BLaER1 (cell line): ENCODE data around the gene FLYWCH2.

ENCODE experiments used
- H3K27ac ChIP-seq: shearing (Covaris generic); formaldehyde crosslinking; 2 replicates; pipeline ENCODE4 v1.8.1; 2022
- H3K27me3 ChIP-seq: shearing (Covaris generic); formaldehyde crosslinking; 2 replicates; pipeline ENCODE4 v1.8.1; 2022
- H3K36me3 ChIP-seq: shearing (Covaris generic); formaldehyde crosslinking; 2 replicates; pipeline ENCODE4 v1.8.1; 2022
- H3K4me1 ChIP-seq: shearing (Covaris generic); formaldehyde crosslinking; 2 replicates; pipeline ENCODE4 v1.8.1; 2022
- H3K4me2 ChIP-seq: shearing (Covaris generic); formaldehyde crosslinking; 2 replicates; pipeline ENCODE4 v1.8.1; 2022
- H3K4me3 ChIP-seq: shearing (Covaris generic); formaldehyde crosslinking; 2 replicates; pipeline ENCODE4 v1.8.1; 2022
- H3K9ac ChIP-seq: shearing (Covaris generic); formaldehyde crosslinking; 2 replicates; pipeline ENCODE4 v1.8.1; 2022
- H3K9me3 ChIP-seq: shearing (Covaris generic); formaldehyde crosslinking; 2 replicates; pipeline ENCODE4 v1.8.1; 2022
- H4K20me1 ChIP-seq: shearing (Covaris generic); formaldehyde crosslinking; 2 replicates; pipeline ENCODE4 v1.8.1; 2022
- Cebpa-rat ChIP-seq: shearing (Covaris generic); IDR thresholded peaks from 2 replicates; pipeline ENCODE4 v1.8.1; 2022

FLYWCH2 gene

GRCh38 chr16:2860826-2861567 is 22.0 kb upstream of the FLYWCH2 start:
- H3K4me1 ChIP-seq, result peaks cover 12% of the 10 kb centered on the region
- no peaks in the 10 kb centered on the region; the same call in 1 of the 2 replicates for H4K20me1 ChIP-seq
- H3K27me3 ChIP-seq, result peaks cover 50% of the 10 kb centered on the region
- H3K9ac ChIP-seq, result no peak overlapping the region
- no peak overlapping the region for H3K4me3 ChIP-seq
- H3K4me2 ChIP-seq, result no peak overlapping the region
- TF ChIP-seq Cebpa-rat, result no peak
- H3K27ac ChIP-seq, result no peak overlapping the region
- no peaks in the 10 kb centered on the region for H3K36me3 ChIP-seq
- peaks cover 17% of the 10 kb centered on the region for H3K9me3 ChIP-seq

- no peak overlapping the region for H3K9ac ChIP-seq
- no peak overlapping the region for H3K4me2 ChIP-seq
- no peak overlapping the region for H3K27ac ChIP-seq
- no peaks in the 10 kb centered on the region; the same call in 1 of the 2 replicates for H4K20me1 ChIP-seq
- no peak for TF ChIP-seq Cebpa-rat
- H3K27me3 ChIP-seq, result peaks cover 4% of the 10 kb centered on the region
- no peak overlapping the region for H3K4me3 ChIP-seq
- H3K36me3 ChIP-seq, result no peaks in the 10 kb centered on the region
- H3K4me1 ChIP-seq, result peaks cover 12% of the 10 kb centered on the region
- peaks cover 6% of the 10 kb centered on the region for H3K9me3 ChIP-seq
Observed at GRCh38 chr16:2865651-2866050, 17.4 kb upstream of the FLYWCH2 start.

DNA sequence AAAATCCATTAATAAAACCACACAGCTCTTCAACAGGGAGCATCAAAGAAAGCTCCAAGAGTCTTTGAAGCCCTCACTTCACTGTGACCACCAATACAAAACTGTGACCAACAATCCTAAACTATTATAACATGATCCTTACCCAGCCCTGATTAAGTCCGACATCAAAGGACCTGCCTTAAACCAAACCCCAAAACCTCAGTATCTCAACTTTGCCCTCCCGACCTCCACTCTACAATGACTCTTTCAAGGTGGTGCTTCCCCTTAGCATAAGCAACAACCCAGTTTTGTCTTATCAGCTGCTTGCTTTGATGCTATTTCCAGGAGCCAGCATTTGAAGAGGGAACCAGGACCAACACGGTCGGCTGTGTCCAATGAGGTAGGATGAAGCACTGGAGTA is 16.6 kb upstream of the FLYWCH2 start:
- Histone ChIP-seq H3K36me3 (no peaks in the 10 kb centered on the region), H3K4me2 (no peak overlapping the region), H3K9me3 (no peaks in the 10 kb centered on the region), H3K9ac (no peak overlapping the region), H3K27ac (no peak overlapping the region), H4K20me1 (no peaks in the 10 kb centered on the region), H3K4me1 (peaks cover 12% of the 10 kb centered on the region), H3K4me3 (no peak overlapping the region), H3K27me3 (no peaks in the 10 kb centered on the region)
- TF ChIP-seq Cebpa-rat, result no peak

- no peaks in the 10 kb centered on the region for H3K36me3 ChIP-seq
- H3K4me2 ChIP-seq, result peak overlapping the region; percentile 96
- H3K27me3 ChIP-seq, result no peaks in the 10 kb centered on the region
- H3K9me3 ChIP-seq, result no peaks in the 10 kb centered on the region
- H3K4me1 ChIP-seq, result peaks cover 16% of the 10 kb centered on the region
- no peak for TF ChIP-seq Cebpa-rat
- peak overlapping the region; percentile 75 for H3K4me3 ChIP-seq
- H3K27ac ChIP-seq, result peak overlapping the region; percentile 91
- peak overlapping the region; percentile 84 for H3K9ac ChIP-seq
- no peaks in the 10 kb centered on the region for H4K20me1 ChIP-seq
Observed at GRCh38 chr16:2867661-2867986, 15.4 kb upstream of the FLYWCH2 start.

GRCh38 chr16:2867987-2868789 is 14.8 kb upstream of the FLYWCH2 start:
- H3K27ac ChIP-seq, result peak overlapping the region; percentile 91
- H3K4me1 ChIP-seq, result peaks cover 22% of the 10 kb centered on the region
- no peaks in the 10 kb centered on the region for H3K9me3 ChIP-seq
- H3K4me2 ChIP-seq, result peak overlapping the region; percentile 96
- H3K36me3 ChIP-seq, result no peaks in the 10 kb centered on the region
- no peaks in the 10 kb centered on the region for H3K27me3 ChIP-seq
- no peak for TF ChIP-seq Cebpa-rat
- H4K20me1 ChIP-seq, result no peaks in the 10 kb centered on the region
- peak overlapping the region; percentile 84 for H3K9ac ChIP-seq
- H3K4me3 ChIP-seq, result peak overlapping the region; percentile 75

DNA sequence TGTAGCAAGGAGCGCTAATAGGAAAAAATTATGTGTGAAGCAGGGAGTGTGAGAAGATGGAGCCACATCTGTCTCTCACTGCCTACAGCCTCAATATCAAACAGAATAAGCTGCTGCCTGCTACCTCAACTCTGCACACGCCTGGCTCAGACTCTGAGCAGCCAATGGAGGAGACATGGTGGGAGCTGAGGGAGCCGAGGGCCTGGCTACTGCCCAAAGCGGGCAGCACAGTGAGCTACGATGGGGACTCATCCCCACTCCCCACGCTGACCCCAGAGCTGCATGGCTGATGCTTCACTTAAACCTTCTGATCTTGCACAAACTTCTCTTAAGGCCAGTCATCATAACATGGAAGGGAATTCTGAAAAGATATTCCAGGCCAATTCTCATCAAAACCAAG is 11.1 kb upstream of the FLYWCH2 start:
- H3K9ac ChIP-seq, result no peak overlapping the region
- no peaks in the 10 kb centered on the region for H4K20me1 ChIP-seq
- H3K4me3 ChIP-seq, result no peak overlapping the region
- peaks cover 27% of the 10 kb centered on the region for H3K4me1 ChIP-seq
- no peaks in the 10 kb centered on the region for H3K27me3 ChIP-seq
- no peaks in the 10 kb centered on the region for H3K9me3 ChIP-seq
- H3K4me2 ChIP-seq, result no peak overlapping the region
- no peak for TF ChIP-seq Cebpa-rat
- no peaks in the 10 kb centered on the region for H3K36me3 ChIP-seq
- H3K27ac ChIP-seq, result no peak overlapping the region

GRCh38 chr16:2874032-2874911 is 8.7 kb upstream of the FLYWCH2 start:
- no peak overlapping the region for H3K9ac ChIP-seq
- peaks cover 15% of the 10 kb centered on the region for H3K4me1 ChIP-seq
- H3K36me3 ChIP-seq, result no peaks in the 10 kb centered on the region

GRCh38 chr16:2874912-2875362 is 8.1 kb upstream of the FLYWCH2 start:
- no peaks in the 10 kb centered on the region for H4K20me1 ChIP-seq
- H3K4me3 ChIP-seq, result no peak overlapping the region
- no peak overlapping the region for H3K4me2 ChIP-seq
- TF ChIP-seq Cebpa-rat, result no peak
- peaks cover 10% of the 10 kb centered on the region for H3K9me3 ChIP-seq
- no peak overlapping the region for H3K27ac ChIP-seq
- H3K9ac ChIP-seq, result no peak overlapping the region
- no peaks in the 10 kb centered on the region for H3K27me3 ChIP-seq
- no peaks in the 10 kb centered on the region for H3K36me3 ChIP-seq
- peaks cover 15% of the 10 kb centered on the region for H3K4me1 ChIP-seq

More at GRCh38 chr16:2874032-2874911, 8.7 kb upstream of the FLYWCH2 start:
- Histone ChIP-seq H3K4me2 (no peak overlapping the region), H3K27ac (no peak overlapping the region), H3K27me3 (no peaks in the 10 kb centered on the region), H4K20me1 (no peaks in the 10 kb centered on the region), H3K4me3 (no peak overlapping the region), H3K9me3 (peaks cover 4% of the 10 kb centered on the region)
- no peak for TF ChIP-seq Cebpa-rat

- H3K9ac ChIP-seq, result no peak overlapping the region
- TF ChIP-seq Cebpa-rat, result no peak
- no peak overlapping the region for H3K4me3 ChIP-seq
- no peaks in the 10 kb centered on the region for H4K20me1 ChIP-seq
- no peak overlapping the region for H3K27ac ChIP-seq
- H3K36me3 ChIP-seq, result no peaks in the 10 kb centered on the region
- peaks cover 20% of the 10 kb centered on the region for H3K9me3 ChIP-seq
- peaks cover 20% of the 10 kb centered on the region for H3K4me1 ChIP-seq
- no peak overlapping the region for H3K4me2 ChIP-seq
- H3K27me3 ChIP-seq, result no peaks in the 10 kb centered on the region
Observed at GRCh38 chr16:2879854-2880508, 3.0 kb upstream of the FLYWCH2 start.
